ENCODE measurements around the gene PTPRG.
"Not testable (repeated sequence)": the region's sequence is repeated elsewhere in the genome, so short reads cannot be mapped to it uniquely, and the experiment has no call there.

Gene PTPRG

DNA sequence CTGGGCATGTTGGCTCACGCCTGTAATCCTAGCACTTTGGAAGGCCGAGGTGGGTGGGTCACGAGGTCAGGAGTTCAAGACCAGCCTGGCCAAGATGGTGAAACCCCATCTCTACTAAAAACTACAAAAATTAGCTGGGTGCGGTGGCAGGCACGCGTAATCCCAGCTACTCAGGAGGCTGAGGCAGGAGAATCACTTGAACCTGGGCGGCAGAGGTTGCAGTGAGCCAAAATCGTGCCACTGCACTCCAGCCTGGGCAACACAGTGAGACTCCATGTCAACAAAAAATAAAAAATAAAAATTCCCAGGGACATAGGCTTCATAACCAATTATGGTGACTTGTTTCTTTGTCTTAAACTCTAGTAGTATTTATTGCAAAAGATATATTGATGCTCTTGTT lies 155.3 kb downstream of the PTPRG start:
- not testable (repeated sequence) for H3K36me3 ChIP-seq (ENCODE audit: control insufficient read depth in 1 of 2, insufficient read depth in 2 of 2, low read length in 2 of 2); H2BK12ac ChIP-seq (ENCODE audit: low read length); H3K4me1 ChIP-seq (ENCODE audit: control insufficient read depth in 1 of 2, insufficient read depth in 2 of 2, low read length in 2 of 2); H3K23ac ChIP-seq (ENCODE audit: low read length); DNase-seq; H2BK5ac ChIP-seq (ENCODE audit: low read depth, low read length, poor library complexity); H2AK5ac ChIP-seq (ENCODE audit: low read length); H2AFZ ChIP-seq (ENCODE audit: insufficient read depth, low read length, poor library complexity); H3K4me3 ChIP-seq (ENCODE audit: low read depth, low read length); H3K27ac ChIP-seq (ENCODE audit: low read depth, low read length); H3K9ac ChIP-seq (ENCODE audit: low read length); H3K4me2 ChIP-seq (ENCODE audit: low read length); H3K18ac ChIP-seq (ENCODE audit: low read length); H2BK120ac ChIP-seq (ENCODE audit: insufficient read depth, low read length, poor library complexity); H3K4ac ChIP-seq (ENCODE audit: low read depth, low read length); H4K12ac ChIP-seq (ENCODE audit: low read depth, low read length); H4K8ac ChIP-seq (ENCODE audit: low read depth, low read length); H4K91ac ChIP-seq (ENCODE audit: low read depth, low read length); H3K79me2 ChIP-seq (ENCODE audit: control insufficient read depth, insufficient read depth, low read length, poor library complexity); H3K14ac ChIP-seq (ENCODE audit: low read length); H3K9me3 ChIP-seq (ENCODE audit: insufficient read depth, low read depth, low read length); H3K27me3 ChIP-seq (ENCODE audit: insufficient read depth, low read length); H3K79me1 ChIP-seq (ENCODE audit: low read length)
- no CpG with 5 or more reads among the region's 8 CpGs for WGBS (ENCODE audit: extremely low coverage, insufficient coverage, insufficient read length)

DNA sequence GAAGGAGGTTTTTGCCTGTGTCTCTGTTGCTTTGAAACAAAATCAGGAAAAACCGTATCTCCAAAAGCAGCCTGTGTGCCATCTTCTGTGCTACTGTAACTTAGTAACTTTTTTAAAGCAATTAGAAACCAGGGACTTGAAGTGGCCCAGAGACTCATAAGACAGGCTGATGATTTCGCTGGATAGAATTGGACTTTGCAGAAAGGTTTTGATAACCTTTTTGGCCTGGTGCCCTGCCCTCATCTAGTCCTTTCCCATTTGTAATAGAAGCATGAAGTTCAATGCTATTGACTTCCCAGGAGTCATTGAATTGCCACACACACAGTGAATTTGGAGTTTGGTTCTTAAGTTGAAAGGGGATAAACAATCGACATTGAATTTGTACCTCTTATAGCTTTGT lies 157.2 kb downstream of the PTPRG start:
- H2AFZ ChIP-seq (ENCODE audit: insufficient read depth, low read length, poor library complexity), result no peak overlapping the region
- H3K4me3 ChIP-seq (ENCODE audit: low read depth, low read length), result no peak overlapping the region
- no peak overlapping the region for H3K4ac ChIP-seq (ENCODE audit: low read depth, low read length)
- H2BK5ac ChIP-seq (ENCODE audit: low read depth, low read length, poor library complexity), result no peak overlapping the region
- H3K27me3 ChIP-seq (ENCODE audit: insufficient read depth, low read length), result no peaks in the 10 kb centered on the region
- H3K4me2 ChIP-seq (ENCODE audit: low read length), result no peak overlapping the region
- DNase-seq, result no peak
- H3K18ac ChIP-seq (ENCODE audit: low read length), result no peak overlapping the region
- H4K8ac ChIP-seq (ENCODE audit: low read depth, low read length), result no peak overlapping the region
- no peaks in the 10 kb centered on the region for H3K9me3 ChIP-seq (ENCODE audit: insufficient read depth, low read depth, low read length)
- no peak overlapping the region for H2BK120ac ChIP-seq (ENCODE audit: insufficient read depth, low read length, poor library complexity)
- H2AK5ac ChIP-seq (ENCODE audit: low read length), result no peak overlapping the region
- no peaks in the 10 kb centered on the region for H3K79me2 ChIP-seq (ENCODE audit: control insufficient read depth, insufficient read depth, low read length, poor library complexity)
- no peak overlapping the region for H3K9ac ChIP-seq (ENCODE audit: low read length)
- no CpG with 5 or more reads among the region's 3 CpGs for WGBS (ENCODE audit: extremely low coverage, insufficient coverage, insufficient read length)
- no peaks in the 10 kb centered on the region for H3K4me1 ChIP-seq (ENCODE audit: control insufficient read depth in 1 of 2, insufficient read depth in 2 of 2, low read length in 2 of 2)
- no peak overlapping the region for H4K12ac ChIP-seq (ENCODE audit: low read depth, low read length)
- H3K36me3 ChIP-seq (ENCODE audit: control insufficient read depth in 1 of 2, insufficient read depth in 2 of 2, low read length in 2 of 2), result no peaks in the 10 kb centered on the region
- no peak overlapping the region for H4K91ac ChIP-seq (ENCODE audit: low read depth, low read length)
- H3K79me1 ChIP-seq (ENCODE audit: low read length), result no peaks in the 10 kb centered on the region
- H3K23ac ChIP-seq (ENCODE audit: low read length), result no peak overlapping the region
- H3K27ac ChIP-seq (ENCODE audit: low read depth, low read length), result no peak overlapping the region
- no peak overlapping the region for H3K14ac ChIP-seq (ENCODE audit: low read length)
- H2BK12ac ChIP-seq (ENCODE audit: low read length), result no peak overlapping the region

DNA sequence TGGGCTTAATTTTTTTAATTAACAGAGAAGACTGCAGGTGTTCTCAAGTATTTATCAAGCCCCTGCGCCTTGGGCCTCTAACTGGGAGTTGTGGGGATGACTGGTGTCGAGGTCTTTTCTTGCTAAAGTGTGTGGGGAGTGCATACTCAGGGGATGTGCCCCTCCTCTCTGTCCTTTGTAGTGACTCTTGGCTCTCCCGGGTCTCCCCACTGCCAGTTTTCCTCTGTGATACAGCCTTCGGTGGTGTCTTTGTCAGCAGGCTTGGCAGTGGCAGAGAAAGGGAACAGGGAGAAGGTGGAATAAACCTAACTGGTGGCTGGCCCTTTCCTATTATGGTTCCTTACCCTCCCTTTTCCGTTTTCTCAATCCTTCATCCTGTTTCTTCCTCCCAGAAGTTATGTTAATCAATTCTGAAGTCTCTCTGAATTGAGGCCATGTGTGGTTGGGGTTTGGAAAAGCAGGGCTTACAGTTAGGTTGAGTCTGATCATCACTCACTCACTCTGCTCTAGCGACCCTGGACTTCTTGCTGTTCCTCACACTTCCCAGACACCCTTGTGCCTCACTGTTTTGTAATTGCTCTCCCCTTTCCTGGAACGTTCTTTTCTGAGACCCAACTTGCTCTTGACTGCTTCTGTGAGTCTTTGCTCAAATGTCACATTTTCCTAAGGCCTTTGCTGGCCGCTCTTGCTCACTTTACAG lies 158.1 kb downstream of the PTPRG start:
- Histone ChIP-seq H3K79me2 (ENCODE audit: control insufficient read depth, insufficient read depth, low read length, poor library complexity) (no peaks in the 10 kb centered on the region), H4K91ac (ENCODE audit: low read depth, low read length) (no peak overlapping the region), H3K4me1 (ENCODE audit: control insufficient read depth in 1 of 2, insufficient read depth in 2 of 2, low read length in 2 of 2) (no peaks in the 10 kb centered on the region), H3K27ac (ENCODE audit: low read depth, low read length) (no peak overlapping the region), H4K12ac (ENCODE audit: low read depth, low read length) (no peak overlapping the region), H3K4me2 (ENCODE audit: low read length) (no peak overlapping the region), H2BK5ac (ENCODE audit: low read depth, low read length, poor library complexity) (no peak overlapping the region), H3K79me1 (ENCODE audit: low read length) (no peaks in the 10 kb centered on the region), H4K8ac (ENCODE audit: low read depth, low read length) (no peak overlapping the region), H2BK120ac (ENCODE audit: insufficient read depth, low read length, poor library complexity) (no peak overlapping the region), H2BK12ac (ENCODE audit: low read length) (no peak overlapping the region), H2AK5ac (ENCODE audit: low read length) (no peak overlapping the region), H3K4me3 (ENCODE audit: low read depth, low read length) (no peak overlapping the region), H3K14ac (ENCODE audit: low read length) (no peak overlapping the region), H3K23ac (ENCODE audit: low read length) (no peak overlapping the region), H3K18ac (ENCODE audit: low read length) (no peak overlapping the region), H2AFZ (ENCODE audit: insufficient read depth, low read length, poor library complexity) (no peak overlapping the region), H3K9ac (ENCODE audit: low read length) (no peak overlapping the region), H3K4ac (ENCODE audit: low read depth, low read length) (no peak overlapping the region), H3K9me3 (ENCODE audit: insufficient read depth, low read depth, low read length) (no peaks in the 10 kb centered on the region), H3K27me3 (ENCODE audit: insufficient read depth, low read length) (no peaks in the 10 kb centered on the region), H3K36me3 (ENCODE audit: control insufficient read depth in 1 of 2, insufficient read depth in 2 of 2, low read length in 2 of 2) (no peaks in the 10 kb centered on the region)
- no CpG with 5 or more reads among the region's 8 CpGs for WGBS (ENCODE audit: extremely low coverage, insufficient coverage, insufficient read length)
- DNase-seq, result no peak

DNA sequence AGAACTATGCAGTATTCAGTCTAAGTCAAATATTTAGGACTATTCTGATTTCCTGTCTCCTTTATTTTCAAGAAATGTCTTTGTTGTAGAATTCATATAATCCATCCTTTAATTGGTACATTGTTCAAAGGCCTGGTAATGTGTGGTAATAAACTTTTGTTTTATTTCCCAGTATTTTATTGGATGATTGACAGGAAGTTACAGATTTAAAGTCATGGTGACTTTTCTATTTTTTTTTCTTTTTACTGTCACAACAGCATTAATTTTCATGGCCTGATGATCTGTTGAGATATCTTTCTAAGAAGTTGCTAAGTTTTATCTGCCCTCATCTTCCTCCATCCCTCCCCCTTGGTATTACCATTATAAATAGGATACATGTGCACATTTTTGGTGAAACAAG lies 161.7 kb downstream of the PTPRG start:
- Histone ChIP-seq H4K91ac (ENCODE audit: low read depth, low read length) (no peak overlapping the region), H2BK120ac (ENCODE audit: insufficient read depth, low read length, poor library complexity) (no peak overlapping the region), H4K8ac (ENCODE audit: low read depth, low read length) (no peak overlapping the region), H2BK5ac (ENCODE audit: low read depth, low read length, poor library complexity) (no peak overlapping the region), H3K36me3 (ENCODE audit: control insufficient read depth in 1 of 2, insufficient read depth in 2 of 2, low read length in 2 of 2) (no peaks in the 10 kb centered on the region), H3K27ac (ENCODE audit: low read depth, low read length) (no peak overlapping the region), H3K79me1 (ENCODE audit: low read length) (no peaks in the 10 kb centered on the region), H3K4me2 (ENCODE audit: low read length) (no peak overlapping the region), H3K23ac (ENCODE audit: low read length) (no peak overlapping the region), H3K18ac (ENCODE audit: low read length) (no peak overlapping the region), H3K27me3 (ENCODE audit: insufficient read depth, low read length) (no peaks in the 10 kb centered on the region), H3K4ac (ENCODE audit: low read depth, low read length) (no peak overlapping the region), H3K79me2 (ENCODE audit: control insufficient read depth, insufficient read depth, low read length, poor library complexity) (no peaks in the 10 kb centered on the region), H3K14ac (ENCODE audit: low read length) (no peak overlapping the region), H3K4me1 (ENCODE audit: control insufficient read depth in 1 of 2, insufficient read depth in 2 of 2, low read length in 2 of 2) (no peaks in the 10 kb centered on the region), H2AK5ac (ENCODE audit: low read length) (no peak overlapping the region), H2BK12ac (ENCODE audit: low read length) (no peak overlapping the region), H2AFZ (ENCODE audit: insufficient read depth, low read length, poor library complexity) (no peak overlapping the region), H3K9me3 (ENCODE audit: insufficient read depth, low read depth, low read length) (no peaks in the 10 kb centered on the region), H3K9ac (ENCODE audit: low read length) (no peak overlapping the region), H4K12ac (ENCODE audit: low read depth, low read length) (no peak overlapping the region), H3K4me3 (ENCODE audit: low read depth, low read length) (no peak overlapping the region)
- no peak for DNase-seq
